Body of pancreas (tissue), 4 donors: Measurements from ENCODE around the gene CD4. TPM values are rescaled to one million over a fixed set of nuclear protein-coding genes. Genes with fewer than 3 reads are reported as not detected.

Source experiments
- ATAC-seq: fragments of 150-250 bp; one replicate; pipeline ENCODE4 v1.9.1; 2016
- DNase-seq, 4 donors: peaks; one replicate each; pipeline ENCODE4 v3.0.0-alpha.2; 2019
- H3K27ac ChIP-seq, 4 donors: fragments of 200-600 bp; sonication (generic); 1 replicate in 3 of 4; 2 replicates in 1 of 4; pipeline versions ENCODE4 v1.5.1 to v1.6.1; 2016 to 2019; ENCODE audit warnings: mild to moderate bottlenecking in 1 of 4, mixed read lengths in 1 of 4, moderate library complexity in 1 of 4
- H3K27me3 ChIP-seq, 2 donors: fragments of 200-600 bp; sonication (generic); one replicate each; pipeline ENCODE4 v1.6.0; 2016; ENCODE audit warnings: mild to moderate bottlenecking in 1 of 2
- H3K36me3 ChIP-seq, 2 donors: fragments of 200-600 bp; sonication (generic); replicated peaks in 1 of 2; 2 replicates each; pipeline ENCODE4 v1.5.1; 2016; ENCODE audit warnings: low read depth in 2 of 2; ENCODE audit not compliant: insufficient read depth in 1 of 2
- H3K4me1 ChIP-seq: fragments of 200-600 bp; sonication (generic); one replicate; pipeline ENCODE4 v1.6.0; 2016
- H3K4me3 ChIP-seq, 2 donors: fragments of 200-600 bp; sonication (generic); 1 replicate in 1 of 2; 2 replicates in 1 of 2; pipeline ENCODE4 v1.5.1; 2016 to 2019
- H3K9me3 ChIP-seq, 3 donors: fragments of 200-600 bp; sonication (generic); 1 replicate in 2 of 3; 2 replicates in 1 of 3; pipeline ENCODE4 v1.5.1; 2016
- POLR2A ChIP-seq, 3 donors: fragments of 450-650 bp; IDR thresholded peaks; one replicate each; pipeline ENCODE4 v1.6.1; 2016; ENCODE audit warnings: antibody characterized with exemption in 3 of 3, mild to moderate bottlenecking in 2 of 3
- WGBS, 2 donors: methylation state at CpG; one replicate each; pipeline ENCODE4 v1.1.5; 2017; 5-methylcytosine and 5-hydroxymethylcytosine counted together
- intact Hi-C: fragments of 100-400 bp; cut with DNase I; formaldehyde crosslinking; loops from one replicate; pipeline ENCODE4 v1.15.1; 2023
- total RNA-seq, 2 donors: library from RNA; depleted of rRNA; stranded (reverse); fragments of >200 nt; gene quantifications; one replicate each; pipeline ENCODE4 v1.1.0, GENCODE V29; 2016
- TF ChIP-seq, protein P1 (sequence below), 7 experiments: fragments of 450-650 bp in 4 of 7; fragments of 200-600 bp in 3 of 7; sonication (generic) in 3 of 7; IDR thresholded peaks; one replicate each; pipeline ENCODE4 v1.5.1; 2016 to 2019; ENCODE audit warnings: antibody characterized with exemption in 7 of 7

The CD4 gene
- total RNA-seq, 2 donors from 2014 or later: 3.0 to 5.2 TPM

DNA sequence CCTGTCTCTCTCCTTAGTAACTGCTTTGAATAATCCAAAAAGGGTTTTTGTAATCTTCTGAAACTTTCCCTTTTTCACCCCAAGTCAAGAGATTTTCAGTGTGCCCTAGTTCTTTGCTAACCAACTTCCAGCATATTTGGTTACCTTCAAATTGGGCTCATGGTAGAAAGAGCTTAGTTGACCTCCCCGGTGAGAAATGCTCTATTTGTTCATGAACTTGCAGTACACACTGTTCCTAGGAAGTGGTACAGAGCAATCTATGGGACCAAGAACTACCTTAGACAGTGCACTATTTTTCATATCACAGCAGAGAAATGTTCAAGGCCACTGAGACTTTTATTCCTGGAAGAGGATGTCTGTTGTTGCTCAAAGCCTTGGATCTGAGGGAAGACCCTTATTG lies 64.3 kb downstream of the CD4 start:
- intact Hi-C loops: no loop called here
- H3K27ac ChIP-seq: no peak overlapping the region

DNA sequence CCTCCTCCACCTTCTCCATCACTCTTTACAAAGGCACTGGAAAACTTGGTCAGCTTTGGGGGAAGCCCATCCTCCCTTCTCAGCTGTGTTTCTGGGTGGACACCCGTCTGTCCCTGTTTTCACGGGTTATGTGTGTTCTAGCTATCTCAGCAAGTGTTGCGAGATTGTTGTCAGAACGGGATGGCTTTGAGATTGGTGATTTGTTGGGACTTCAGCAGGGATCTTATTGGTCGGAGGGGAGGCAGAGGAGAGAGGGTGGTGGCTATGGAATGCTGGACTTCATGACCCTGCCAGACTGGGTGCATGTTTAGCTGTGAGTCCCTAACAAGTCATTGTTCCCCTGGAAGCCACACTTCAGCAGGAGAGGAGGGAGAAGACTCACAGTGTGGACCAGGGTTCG lies 64.7 kb downstream of the CD4 start:
- DNase-seq (no peak), ATAC-seq (no peak)
- Histone ChIP-seq H3K4me3 (no peak overlapping the region), H3K9me3 (no peaks in the 10 kb centered on the region), H3K4me1 (peaks cover 28% of the 10 kb centered on the region), H3K27ac (no peak overlapping the region), H3K36me3 (peaks cover 9 to 16% of the 10 kb centered on the region in 2 donors), H3K27me3 (no peaks in the 10 kb centered on the region)
- TF ChIP-seq, protein P1, sequence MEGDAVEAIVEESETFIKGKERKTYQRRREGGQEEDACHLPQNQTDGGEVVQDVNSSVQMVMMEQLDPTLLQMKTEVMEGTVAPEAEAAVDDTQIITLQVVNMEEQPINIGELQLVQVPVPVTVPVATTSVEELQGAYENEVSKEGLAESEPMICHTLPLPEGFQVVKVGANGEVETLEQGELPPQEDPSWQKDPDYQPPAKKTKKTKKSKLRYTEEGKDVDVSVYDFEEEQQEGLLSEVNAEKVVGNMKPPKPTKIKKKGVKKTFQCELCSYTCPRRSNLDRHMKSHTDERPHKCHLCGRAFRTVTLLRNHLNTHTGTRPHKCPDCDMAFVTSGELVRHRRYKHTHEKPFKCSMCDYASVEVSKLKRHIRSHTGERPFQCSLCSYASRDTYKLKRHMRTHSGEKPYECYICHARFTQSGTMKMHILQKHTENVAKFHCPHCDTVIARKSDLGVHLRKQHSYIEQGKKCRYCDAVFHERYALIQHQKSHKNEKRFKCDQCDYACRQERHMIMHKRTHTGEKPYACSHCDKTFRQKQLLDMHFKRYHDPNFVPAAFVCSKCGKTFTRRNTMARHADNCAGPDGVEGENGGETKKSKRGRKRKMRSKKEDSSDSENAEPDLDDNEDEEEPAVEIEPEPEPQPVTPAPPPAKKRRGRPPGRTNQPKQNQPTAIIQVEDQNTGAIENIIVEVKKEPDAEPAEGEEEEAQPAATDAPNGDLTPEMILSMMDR (IDR thresholded peaks at IDR 0.05): no peak
- WGBS, 2 donors: 50 to 64% methylated on average over 6 of the region's 6 CpGs
- intact Hi-C loops: no loop called here

More for the DNA sequence above, 64.3 kb downstream of the CD4 start:
- DNase-seq (no peak), ATAC-seq (no peak)
- peaks cover 9 to 16% of the 10 kb centered on the region in 2 donors for H3K36me3 ChIP-seq
- 47 to 59% methylated on average over 1 of the region's 1 CpG for WGBS, 2 donors
- H3K27me3 ChIP-seq: no peaks in the 10 kb centered on the region
- H3K4me1 ChIP-seq: peaks cover 28% of the 10 kb centered on the region
- no peaks in the 10 kb centered on the region for H3K9me3 ChIP-seq
- no peak overlapping the region for H3K4me3 ChIP-seq
- TF ChIP-seq, protein P1 (IDR thresholded peaks at IDR 0.05): no peak
- TF ChIP-seq POLR2A (IDR thresholded peaks at IDR 0.05): no peak

DNA sequence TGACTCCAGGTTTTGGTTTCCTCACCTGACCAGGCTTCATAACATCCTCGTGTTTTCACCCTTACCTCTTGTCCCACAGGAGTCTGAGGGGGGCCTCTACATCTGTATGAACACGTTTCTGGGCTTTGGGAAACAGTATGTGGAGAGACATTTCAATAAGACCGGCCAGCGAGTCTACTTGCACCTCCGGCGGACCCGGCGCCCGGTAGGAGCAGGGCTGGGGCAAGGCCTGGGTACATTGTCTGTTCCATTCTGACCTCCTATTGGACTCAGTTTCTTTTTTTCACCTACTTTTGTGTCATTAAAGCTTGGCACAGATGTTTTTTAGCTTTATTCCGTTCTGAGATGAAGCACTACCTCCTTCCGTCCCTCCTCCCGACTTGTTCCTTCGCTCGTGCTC lies 66.0 kb downstream of the CD4 start:
- WGBS, 2 donors: 86 to 93% methylated on average over 14 of the region's 14 CpGs
- ATAC-seq (no peak), DNase-seq (no peak)
- intact Hi-C loops: no loop called here
- H3K4me3 ChIP-seq: no peak overlapping the region
- peaks cover 28% of the 10 kb centered on the region for H3K4me1 ChIP-seq
- H3K27ac ChIP-seq: no peak overlapping the region
- TF ChIP-seq POLR2A (IDR thresholded peaks at IDR 0.05): no peak
- TF ChIP-seq, protein P1 (IDR thresholded peaks at IDR 0.05): no peak
- H3K27me3 ChIP-seq: no peaks in the 10 kb centered on the region
- H3K9me3 ChIP-seq: no peaks in the 10 kb centered on the region
- H3K36me3 ChIP-seq: peaks cover 16 to 18% of the 10 kb centered on the region in 2 donors

DNA sequence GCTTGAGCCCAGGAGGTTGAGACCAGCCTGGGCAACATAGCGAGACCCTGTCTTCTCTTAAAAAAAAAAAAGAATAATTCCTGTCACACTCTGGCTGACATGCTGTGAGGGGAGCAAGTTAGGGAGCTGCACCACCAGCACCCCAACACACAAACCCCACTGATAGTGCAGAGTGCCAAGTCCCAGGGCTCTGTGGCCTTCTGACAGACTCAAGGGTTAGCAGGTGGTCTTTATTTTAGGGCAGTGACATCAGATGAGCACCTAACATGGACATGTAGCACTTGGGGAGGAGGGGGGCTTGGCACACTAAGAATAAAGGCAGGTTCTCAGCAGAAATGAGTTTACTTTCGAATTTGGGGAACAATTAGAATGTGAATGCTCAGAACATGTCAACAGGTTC lies 69.5 kb downstream of the CD4 start:
- Histone ChIP-seq H3K36me3 (peaks cover 16 to 37% of the 10 kb centered on the region in 2 donors), H3K27ac (no peak overlapping the region), H3K4me1 (peaks cover 5% of the 10 kb centered on the region), H3K4me3 (no peak overlapping the region), H3K27me3 (no peaks in the 10 kb centered on the region), H3K9me3 (no peaks in the 10 kb centered on the region)
- intact Hi-C loops: no loop called here
- DNase-seq (no peak), ATAC-seq (no peak)
- 80 to 89% methylated on average over 2 of the region's 2 CpGs for WGBS, 2 donors
- TF ChIP-seq, protein P1 (IDR thresholded peaks at IDR 0.05): no peak
- no peak for TF ChIP-seq POLR2A (IDR thresholded peaks at IDR 0.05)

DNA sequence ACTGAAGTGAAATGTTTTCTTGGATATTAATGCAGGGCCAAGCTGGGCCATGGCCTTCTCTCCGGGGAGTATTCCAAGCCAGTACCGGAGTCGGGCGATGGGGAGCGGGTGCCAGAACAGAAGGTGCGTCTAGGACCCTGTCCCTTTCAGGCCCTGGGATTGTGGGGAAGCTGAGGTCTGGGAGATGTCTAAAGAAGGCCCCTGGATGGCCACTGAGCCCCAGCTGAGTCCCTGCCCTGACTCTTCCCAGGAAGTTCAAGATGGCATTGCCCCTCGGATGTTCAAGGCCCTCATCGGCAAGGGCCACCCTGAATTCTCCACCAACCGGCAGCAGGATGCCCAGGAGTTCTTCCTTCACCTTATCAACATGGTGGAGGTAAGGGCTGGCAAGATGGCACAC lies 70.8 kb downstream of the CD4 start:
- Histone ChIP-seq H3K27me3 (no peaks in the 10 kb centered on the region), H3K9me3 (no peaks in the 10 kb centered on the region), H3K4me3 (no peak overlapping the region), H3K27ac (no peak overlapping the region), H3K4me1 (no peaks in the 10 kb centered on the region), H3K36me3 (peaks cover 16 to 39% of the 10 kb centered on the region in 2 donors)
- ATAC-seq: no peak
- intact Hi-C loops: no loop called here
- TF ChIP-seq POLR2A (IDR thresholded peaks at IDR 0.05): no peak
- TF ChIP-seq, protein P1 (IDR thresholded peaks at IDR 0.05): no peak
- WGBS, 2 donors: 93 to 95% methylated on average over 8 of the region's 9 CpGs
- no peak for DNase-seq
